Measurements from ENCODE around the gene S100A4.

Gene S100A4

DNA sequence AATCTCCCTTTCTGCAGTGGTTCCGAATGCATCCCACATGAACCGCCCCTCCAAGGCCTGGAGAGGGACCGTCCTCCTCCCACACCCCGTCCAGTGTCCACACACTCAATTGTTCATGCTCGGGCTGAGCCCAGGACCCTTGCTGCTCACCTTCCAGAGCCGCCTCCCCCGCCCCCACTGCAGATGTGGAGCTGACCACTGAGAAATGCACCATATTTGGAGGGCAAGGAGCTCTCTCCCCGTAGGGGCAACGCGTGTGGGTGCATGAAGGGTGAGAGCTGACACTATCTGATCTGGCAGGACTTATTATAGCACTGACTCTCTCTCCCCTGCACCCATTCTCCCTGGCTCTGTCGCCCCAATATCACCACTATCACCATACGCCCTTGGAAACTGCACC lies 7.5 kb upstream of the S100A4 start:
- H3K4me3 ChIP-seq (ENCODE audit: low read depth, low read length): no peak overlapping the region
- DNase-seq (ENCODE audit: low read depth): no peak
- TF ChIP-seq, protein P1, sequence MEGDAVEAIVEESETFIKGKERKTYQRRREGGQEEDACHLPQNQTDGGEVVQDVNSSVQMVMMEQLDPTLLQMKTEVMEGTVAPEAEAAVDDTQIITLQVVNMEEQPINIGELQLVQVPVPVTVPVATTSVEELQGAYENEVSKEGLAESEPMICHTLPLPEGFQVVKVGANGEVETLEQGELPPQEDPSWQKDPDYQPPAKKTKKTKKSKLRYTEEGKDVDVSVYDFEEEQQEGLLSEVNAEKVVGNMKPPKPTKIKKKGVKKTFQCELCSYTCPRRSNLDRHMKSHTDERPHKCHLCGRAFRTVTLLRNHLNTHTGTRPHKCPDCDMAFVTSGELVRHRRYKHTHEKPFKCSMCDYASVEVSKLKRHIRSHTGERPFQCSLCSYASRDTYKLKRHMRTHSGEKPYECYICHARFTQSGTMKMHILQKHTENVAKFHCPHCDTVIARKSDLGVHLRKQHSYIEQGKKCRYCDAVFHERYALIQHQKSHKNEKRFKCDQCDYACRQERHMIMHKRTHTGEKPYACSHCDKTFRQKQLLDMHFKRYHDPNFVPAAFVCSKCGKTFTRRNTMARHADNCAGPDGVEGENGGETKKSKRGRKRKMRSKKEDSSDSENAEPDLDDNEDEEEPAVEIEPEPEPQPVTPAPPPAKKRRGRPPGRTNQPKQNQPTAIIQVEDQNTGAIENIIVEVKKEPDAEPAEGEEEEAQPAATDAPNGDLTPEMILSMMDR (IDR thresholded peaks at IDR 0.05; ENCODE audit: low read depth, low read length, missing control alignments): no peak

DNA sequence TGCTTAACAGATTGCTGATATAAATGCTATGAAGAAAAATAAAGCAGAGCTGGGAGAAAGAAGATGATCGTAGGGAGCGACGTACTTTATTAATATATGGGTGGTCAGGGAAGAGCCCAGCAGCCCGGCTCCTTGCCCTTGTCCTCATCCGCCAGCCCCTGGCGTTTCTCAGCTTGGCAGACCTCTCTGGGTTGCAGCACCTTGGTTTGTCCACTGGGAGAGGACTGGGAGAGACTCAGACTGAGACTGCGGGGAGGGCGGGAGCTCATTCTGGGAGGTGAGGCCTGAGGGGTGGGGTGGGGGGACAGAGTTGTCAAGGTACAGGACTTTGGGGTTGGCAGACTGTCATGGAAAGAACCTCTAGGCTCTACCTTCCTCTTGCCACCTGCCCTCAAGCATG lies 6.7 kb upstream of the S100A4 start:
- TF ChIP-seq, protein P1 (IDR thresholded peaks at IDR 0.05; ENCODE audit: low read depth, low read length, missing control alignments): peak; percentile 1
- no peak for DNase-seq (ENCODE audit: low read depth)
- no peak overlapping the region for H3K4me3 ChIP-seq (ENCODE audit: low read depth, low read length)

DNA sequence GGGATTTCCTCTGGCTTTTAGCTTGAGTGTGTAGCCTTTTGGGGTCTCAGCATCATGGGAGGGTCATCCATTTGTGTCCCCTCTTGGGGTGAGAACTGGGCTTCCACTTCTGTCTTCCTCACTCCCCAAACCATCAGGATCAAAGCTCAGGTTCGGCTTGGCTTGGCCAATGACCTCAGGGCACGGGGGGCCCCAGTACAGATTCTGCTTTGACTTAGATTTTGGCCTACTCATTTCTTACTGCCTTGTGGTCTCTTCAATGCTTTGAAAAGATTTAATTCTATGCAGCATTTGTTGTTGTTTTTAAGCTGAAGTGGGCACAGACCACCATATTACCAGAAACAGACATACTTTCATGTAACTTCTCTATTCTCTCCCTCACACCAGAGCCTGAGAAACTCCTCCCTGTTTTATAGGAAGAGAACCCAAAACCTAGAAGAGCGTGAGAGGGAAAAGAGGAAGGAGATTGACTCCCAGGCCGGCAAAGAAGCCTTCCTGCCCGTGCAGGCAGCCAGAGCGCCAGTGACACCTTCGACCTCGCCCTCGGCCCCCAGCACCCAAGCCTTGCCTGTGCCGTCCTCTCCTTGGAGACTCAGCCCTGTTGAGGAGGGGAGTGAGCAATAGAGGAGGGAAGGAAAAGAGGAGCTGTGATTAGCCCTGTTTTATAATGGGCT lies 5.4 kb upstream of the S100A4 start:
- H3K4me3 ChIP-seq (ENCODE audit: low read depth, low read length): no peak overlapping the region
- DNase-seq (ENCODE audit: low read depth): no peak
- TF ChIP-seq, protein P1 (IDR thresholded peaks at IDR 0.05; ENCODE audit: low read depth, low read length, missing control alignments): no peak

DNA sequence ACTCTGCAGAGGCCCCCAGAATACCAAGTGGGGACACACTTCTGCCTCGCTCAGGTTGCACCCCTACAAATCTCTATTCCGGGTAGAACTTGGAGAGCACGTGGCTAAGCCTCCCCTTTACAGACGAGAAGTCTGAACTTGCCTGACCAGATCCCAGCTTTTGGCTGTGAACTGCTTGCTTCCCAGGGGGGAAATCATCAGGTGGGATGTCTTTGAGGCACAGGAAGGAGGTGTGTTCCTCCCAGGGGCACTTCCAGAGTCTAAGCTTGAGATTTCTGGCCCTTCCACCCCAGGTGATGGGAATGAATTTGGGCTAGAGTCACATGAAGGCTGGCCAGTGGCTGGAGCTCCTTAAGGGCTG lies 4.8 kb upstream of the S100A4 start:
- TF ChIP-seq, protein P1 (IDR thresholded peaks at IDR 0.05; ENCODE audit: low read depth, low read length, missing control alignments): no peak
- DNase-seq (ENCODE audit: low read depth): no peak
- H3K4me3 ChIP-seq (ENCODE audit: low read depth, low read length): no peak overlapping the region

DNA sequence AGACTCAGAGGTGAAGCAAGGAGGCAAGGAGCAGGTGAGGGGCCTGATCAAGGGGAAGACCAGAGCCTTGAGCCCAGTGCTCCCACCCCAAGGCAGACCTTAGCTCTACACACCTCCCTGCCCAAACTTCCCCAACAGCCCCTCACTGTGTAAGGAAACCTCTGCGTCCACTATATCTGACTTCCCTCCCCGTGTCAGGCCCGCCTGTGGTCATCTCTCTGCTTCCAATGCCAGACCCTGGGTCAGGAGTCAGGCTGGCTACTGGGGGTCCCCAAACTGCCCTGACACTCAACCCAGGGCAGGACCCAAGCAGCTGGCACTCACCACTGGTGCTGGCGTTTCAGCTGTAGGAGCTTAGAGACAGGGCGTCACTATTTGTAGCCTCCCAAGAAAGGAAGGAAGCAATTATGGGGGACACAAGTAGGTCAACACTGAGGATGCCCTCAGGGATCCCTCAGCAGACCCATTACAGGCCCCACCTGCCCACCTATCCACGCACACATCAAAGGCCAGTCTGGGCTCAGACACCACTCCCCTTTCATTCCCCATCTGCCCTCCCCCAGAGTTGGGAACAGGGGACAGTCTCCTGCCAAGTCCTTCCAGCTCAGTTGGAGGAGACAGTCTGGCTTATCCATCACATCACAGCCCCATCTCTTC lies 4.3 kb upstream of the S100A4 start:
- H3K4me3 ChIP-seq (ENCODE audit: low read depth, low read length): no peak overlapping the region
- no peak for DNase-seq (ENCODE audit: low read depth)
- TF ChIP-seq, protein P1 (IDR thresholded peaks at IDR 0.05; ENCODE audit: low read depth, low read length, missing control alignments): no peak

DNA sequence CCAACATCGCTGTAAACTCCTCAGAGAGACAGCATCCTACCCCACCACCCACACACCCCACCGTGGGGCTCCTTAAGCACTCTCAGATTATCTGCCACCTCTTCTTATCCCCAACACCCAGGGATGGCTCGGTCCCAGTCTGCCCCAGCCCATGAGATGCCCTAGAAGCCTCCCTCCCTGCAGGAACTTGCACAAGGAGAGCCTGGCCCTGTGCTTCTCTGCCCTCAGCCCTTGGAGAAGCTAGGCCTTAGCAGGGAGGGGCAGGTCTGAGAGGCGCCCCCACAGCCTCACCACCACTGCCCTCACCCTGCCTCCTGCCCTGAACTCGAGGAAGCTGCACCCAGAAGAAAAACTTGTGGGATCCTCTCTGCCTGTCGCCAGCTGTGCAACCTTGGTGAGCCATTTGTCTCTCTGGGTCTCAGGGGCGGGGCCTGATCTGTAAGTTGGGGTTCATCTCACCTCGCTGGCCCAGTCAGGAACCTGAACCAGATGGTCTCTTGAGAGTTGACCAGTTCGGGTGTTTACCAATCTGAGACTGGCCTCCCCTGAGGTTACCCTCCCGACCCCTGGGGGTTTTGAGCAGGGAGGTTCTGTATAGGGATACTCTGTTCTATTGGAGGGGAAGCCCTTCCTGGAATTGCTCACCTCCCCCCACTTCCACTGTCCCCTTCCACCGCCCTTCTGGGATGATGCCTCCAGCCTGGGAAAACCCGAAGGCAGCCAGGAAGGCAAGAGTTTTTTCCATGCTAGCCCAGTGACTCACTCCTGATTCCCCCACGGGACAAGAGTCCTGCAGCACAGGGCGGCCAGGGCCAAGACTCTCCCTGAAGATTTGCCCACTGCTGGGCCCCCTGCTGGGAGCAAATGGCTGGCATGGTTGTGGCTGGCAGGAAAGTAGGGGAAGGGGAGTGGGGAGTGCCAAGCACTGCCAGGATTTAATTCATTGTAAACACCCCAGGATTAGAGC lies 3.4 kb upstream of the S100A4 start, which contains the start of gene S100A3:
Gene S100A3, minus strand, starts transcription at position 537 of the 967 bp plus-strand sequence. CDS start 773 bp downstream, outside the sequence.
- DNase-seq (ENCODE audit: low read depth): no peak
- H3K4me3 ChIP-seq (ENCODE audit: low read depth, low read length): no peak within 1 kb of the TSS
- TF ChIP-seq, protein P1 (IDR thresholded peaks at IDR 0.05; ENCODE audit: low read depth, low read length, missing control alignments): no peak

Data from GM12864 (cell line).